GM12878 (cell line): ENCODE measurements around the gene COMMD6. TPM values are rescaled to one million over a fixed set of nuclear protein-coding genes. Genes with fewer than 3 reads are reported as not detected.

Source experiments
- ATF7 ChIP-seq: fragments of 450-650 bp; IDR thresholded peaks from 2 replicates; pipeline ENCODE4 v1.6.1; 2016; ENCODE audit warnings: low read depth, mild to moderate bottlenecking
- GATAD2B ChIP-seq: fragments of 450-650 bp; conservative IDR thresholded peaks from 2 replicates; pipeline ENCODE4 v1.6.1; 2017; ENCODE audit warnings: low read depth, mild to moderate bottlenecking, moderate library complexity
- HDAC6 ChIP-seq: fragments of 200-600 bp; sonication (generic); IDR thresholded peaks from one replicate; pipeline ENCODE4 v1.8.0; 2017; ENCODE audit warnings: antibody characterized with exemption; ENCODE audit not compliant: unreplicated experiment
- HDGF ChIP-seq: fragments of 450-650 bp; IDR thresholded peaks from 2 replicates; pipeline ENCODE4 v1.6.1; 2016; ENCODE audit warnings: antibody characterized with exemption
- KAT2A ChIP-seq: conservative IDR thresholded peaks from 2 replicates; pipeline ENCODE4 v1.6.1; 2011; ENCODE audit warnings: low read depth, low read length; ENCODE audit not compliant: control insufficient read depth
- LARP7 ChIP-seq: fragments of 450-650 bp; IDR thresholded peaks from 2 replicates; pipeline ENCODE4 v1.6.1; 2017; ENCODE audit warnings: mild to moderate bottlenecking
- MTA3 ChIP-seq: IDR thresholded peaks from 2 replicates; pipeline ENCODE4 v1.6.1; 2012; ENCODE audit warnings: low read length, inconsistent platforms, borderline replicate concordance
- NRF1 ChIP-seq: conservative IDR thresholded peaks from 2 replicates; pipeline ENCODE4 v1.6.1; 2011; ENCODE audit warnings: mild to moderate bottlenecking, low read depth, low read length, improper control_type of control experiment
- SKIL ChIP-seq: fragments of 450-650 bp; IDR thresholded peaks from 2 replicates; pipeline ENCODE4 v1.6.1; 2017; ENCODE audit warnings: mild to moderate bottlenecking, low read depth, inconsistent platforms; ENCODE audit not compliant: poor library complexity, severe bottlenecking
- SMAD5 ChIP-seq: IDR thresholded peaks from 2 replicates; pipeline ENCODE4 v1.6.1; 2016; ENCODE audit warnings: antibody characterized with exemption, low read depth
- YY1 ChIP-seq: IDR thresholded peaks from 2 replicates; pipeline ENCODE4 v1.6.1; 2011; ENCODE audit warnings: low read depth, mild to moderate bottlenecking, low read length
- ZBTB11 ChIP-seq: fragments of 450-650 bp; formaldehyde crosslinking; IDR thresholded peaks from 2 replicates; pipeline ENCODE4 v1.5.0; 2022; ENCODE audit warnings: mild to moderate bottlenecking, missing genetic modification characterization
- ZNF207 ChIP-seq: fragments of 450-650 bp; IDR thresholded peaks from 2 replicates; pipeline ENCODE4 v1.6.1; 2014; ENCODE audit warnings: antibody characterized with exemption, mild to moderate bottlenecking, borderline replicate concordance
- ZNF592 ChIP-seq: fragments of 450-650 bp; IDR thresholded peaks from 2 replicates; pipeline ENCODE4 v1.6.1; 2017; ENCODE audit warnings: mild to moderate bottlenecking, moderate library complexity
- polyA plus RNA-seq, 11 experiments: library from polyadenylated mRNA; depleted of rRNA in 4 of 11; unstranded in 6 of 11; stranded (reverse) in 5 of 11; fragments of >200 nt; fragmentation: Nextera tagmentation in 4 of 11; fragmentation: Illumina TruSeq in 1 of 11; extraction: Ambion mirVana in 4 of 11; extraction: Trizol in 1 of 11; gene quantifications; 1 replicate in 1 of 11; 2 replicates in 10 of 11; pipeline versions ENCODE4 v1.2.1 to v1.2.3, GENCODE V29; 2011 to 2016; ENCODE audit warnings: inconsistent platforms in 2 of 11, missing spikeins in 2 of 11, low read depth in 1 of 11
- total RNA-seq, 4 experiments: library from RNA; depleted of rRNA in 3 of 4; stranded (reverse); fragments of >200 nt in 3 of 4; fragmentation: Illumina TruSeq in 1 of 4; extraction: Trizol in 1 of 4; gene quantifications; 2 replicates each; pipeline versions ENCODE4 v1.2.1 to v1.2.3, GENCODE V29; 2013 to 2021
- TF ChIP-seq, protein P1 (sequence below): fragments of 450-650 bp; IDR thresholded peaks from 2 replicates; pipeline ENCODE4 v1.6.1; 2016; ENCODE audit warnings: mild to moderate bottlenecking, moderate library complexity, borderline replicate concordance

The COMMD6 gene
- total and polyA plus RNA-seq, 10 of the 15 experiments (the other 5 are each of a cell fraction or from before 2014, with no cell fraction given) = 127 to 509 (median 247) TPM

DNA sequence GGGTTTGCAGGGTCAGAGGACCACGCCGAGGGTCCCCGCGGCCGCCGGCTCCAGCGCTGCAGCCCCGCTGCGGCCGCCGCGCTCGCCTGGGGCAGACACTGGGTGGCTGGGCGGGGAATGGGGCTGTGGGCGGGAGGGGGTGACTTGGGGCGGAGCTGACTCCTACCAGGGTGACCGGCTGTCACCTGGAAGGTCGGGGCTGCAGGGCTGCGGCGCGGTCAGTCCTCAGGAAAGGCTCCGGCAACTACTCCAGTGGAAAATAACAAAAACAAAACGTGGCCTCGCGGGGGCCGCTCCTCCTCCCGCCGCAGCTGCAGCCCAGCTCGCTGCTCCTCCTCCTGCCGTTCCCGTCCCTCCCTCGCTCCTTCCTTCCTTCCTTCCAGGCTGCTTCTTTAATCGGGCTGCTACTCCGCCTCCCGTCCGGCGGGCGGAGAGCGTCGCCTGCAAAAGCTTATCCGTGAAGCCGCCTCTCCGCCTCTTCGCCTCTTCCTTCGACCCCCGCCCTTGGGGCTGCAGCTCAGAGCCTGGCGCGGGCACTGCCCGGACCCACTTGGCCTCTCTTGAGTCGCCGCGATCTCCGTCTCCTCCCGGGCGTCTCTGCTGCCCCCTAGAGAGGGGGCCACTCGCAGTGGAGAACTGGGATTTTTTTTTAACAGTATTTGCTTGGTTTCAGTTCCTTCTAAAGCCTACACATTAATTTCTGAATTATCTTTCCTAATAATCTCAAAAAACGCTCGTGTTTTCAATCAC, 55.4 kb downstream of the COMMD6 start, which contains the start of gene TBC1D4 (continued):
- TF ChIP-seq ZNF592 = no peak
- TF ChIP-seq YY1 = peak; percentile 76
- peak; percentile 77; the same call in 1 of the 2 replicates for TF ChIP-seq ZNF207
- TF ChIP-seq LARP7 = no peak; the same call in 1 of the 2 replicates
- TF ChIP-seq GATAD2B = peak; percentile 92
- TF ChIP-seq KAT2A = no peak
- no peak for TF ChIP-seq ZBTB11
- TF ChIP-seq, protein P1, sequence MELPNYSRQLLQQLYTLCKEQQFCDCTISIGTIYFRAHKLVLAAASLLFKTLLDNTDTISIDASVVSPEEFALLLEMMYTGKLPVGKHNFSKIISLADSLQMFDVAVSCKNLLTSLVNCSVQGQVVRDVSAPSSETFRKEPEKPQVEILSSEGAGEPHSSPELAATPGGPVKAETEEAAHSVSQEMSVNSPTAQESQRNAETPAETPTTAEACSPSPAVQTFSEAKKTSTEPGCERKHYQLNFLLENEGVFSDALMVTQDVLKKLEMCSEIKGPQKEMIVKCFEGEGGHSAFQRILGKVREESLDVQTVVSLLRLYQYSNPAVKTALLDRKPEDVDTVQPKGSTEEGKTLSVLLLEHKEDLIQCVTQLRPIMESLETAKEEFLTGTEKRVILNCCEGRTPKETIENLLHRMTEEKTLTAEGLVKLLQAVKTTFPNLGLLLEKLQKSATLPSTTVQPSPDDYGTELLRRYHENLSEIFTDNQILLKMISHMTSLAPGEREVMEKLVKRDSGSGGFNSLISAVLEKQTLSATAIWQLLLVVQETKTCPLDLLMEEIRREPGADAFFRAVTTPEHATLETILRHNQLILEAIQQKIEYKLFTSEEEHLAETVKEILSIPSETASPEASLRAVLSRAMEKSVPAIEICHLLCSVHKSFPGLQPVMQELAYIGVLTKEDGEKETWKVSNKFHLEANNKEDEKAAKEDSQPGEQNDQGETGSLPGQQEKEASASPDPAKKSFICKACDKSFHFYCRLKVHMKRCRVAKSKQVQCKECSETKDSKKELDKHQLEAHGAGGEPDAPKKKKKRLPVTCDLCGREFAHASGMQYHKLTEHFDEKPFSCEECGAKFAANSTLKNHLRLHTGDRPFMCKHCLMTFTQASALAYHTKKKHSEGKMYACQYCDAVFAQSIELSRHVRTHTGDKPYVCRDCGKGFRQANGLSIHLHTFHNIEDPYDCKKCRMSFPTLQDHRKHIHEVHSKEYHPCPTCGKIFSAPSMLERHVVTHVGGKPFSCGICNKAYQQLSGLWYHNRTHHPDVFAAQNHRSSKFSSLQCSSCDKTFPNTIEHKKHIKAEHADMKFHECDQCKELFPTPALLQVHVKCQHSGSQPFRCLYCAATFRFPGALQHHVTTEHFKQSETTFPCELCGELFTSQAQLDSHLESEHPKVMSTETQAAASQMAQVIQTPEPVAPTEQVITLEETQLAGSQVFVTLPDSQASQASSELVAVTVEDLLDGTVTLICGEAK = no peak
- TF ChIP-seq MTA3 = no peak
- no peak for TF ChIP-seq HDAC6
- TF ChIP-seq ATF7 = 0 out of 2 replicates have a peak, but pooled peaks have one; percentile 14
- peak; percentile 89 for TF ChIP-seq HDGF
- TF ChIP-seq SKIL = peak; percentile 65
- TF ChIP-seq SMAD5 = no peak; the same call in 1 of the 2 replicates
- TF ChIP-seq NRF1 = no peak
